MM.1S (cell line): ENCODE results near the gene L3MBTL3.

Experiments used
- CTCF ChIP-seq: fragments of 300-600 bp; sonication (generic); IDR thresholded peaks from 2 replicates; pipeline ENCODE4 v1.5.1; 2016; ENCODE audit warnings: antibody characterized with exemption, low read length, mixed read lengths
- EZH2 ChIP-seq: fragments of 300-600 bp; sonication (generic); optimal IDR thresholded peaks from 2 replicates; pipeline ENCODE3; 2017; ENCODE audit warnings: low read depth, mild to moderate bottlenecking, antibody characterized with exemption, low read length, mixed read lengths
- EZH2phosphoT487 ChIP-seq: fragments of 300-600 bp; sonication (generic); IDR thresholded peaks from 2 replicates; pipeline ENCODE4 v1.6.1; 2018; ENCODE audit warnings: antibody characterized with exemption, low read length

- TF ChIP-seq CTCF (peak; percentile 78), EZH2 (no peak), EZH2phosphoT487 (no peak)
Measured at GRCh38 chr6:130020907-130021629, 2.7 kb downstream of the L3MBTL3 start.
